ENCODE measurements around the gene HOXB9.

HOXB9 gene

GRCh38 chr17:48579760-48580554, 46.2 kb downstream of the HOXB9 start:
- ATAC-seq, result no peak
- TF ChIP-seq TOX (CRISPR knock-in tag; IDR thresholded peaks at IDR 0.05; ENCODE audit: borderline replicate concordance) (no peak), ISL1 (CRISPR knock-in tag; IDR thresholded peaks at IDR 0.05) (no peak)

- ATAC-seq, result no peak
- no peak for TF ChIP-seq ESRRG (CRISPR knock-in tag; IDR thresholded peaks at IDR 0.05)
- no peak for TF ChIP-seq BACH2 (CRISPR knock-in tag; IDR thresholded peaks at IDR 0.05; ENCODE audit: borderline replicate concordance)
- TF ChIP-seq ISL1 (CRISPR knock-in tag; IDR thresholded peaks at IDR 0.05), result no peak
- no peak for TF ChIP-seq PATZ1 (CRISPR knock-in tag; IDR thresholded peaks at IDR 0.05; ENCODE audit: borderline replicate concordance)
Measured at GRCh38 chr17:48579471-48579759, 46.7 kb downstream of the HOXB9 start.

GRCh38 chr17:48578616-48579470, 47.3 kb downstream of the HOXB9 start:
- no peak for ATAC-seq
- TF ChIP-seq SNAI2 (CRISPR knock-in tag; IDR thresholded peaks at IDR 0.05) (no peak), RARB (CRISPR knock-in tag; IDR thresholded peaks at IDR 0.05) (no peak), BACH2 (CRISPR knock-in tag; IDR thresholded peaks at IDR 0.05; ENCODE audit: borderline replicate concordance) (no peak), ZFP3 (CRISPR knock-in tag; IDR thresholded peaks at IDR 0.05) (no peak), ZNF565 (CRISPR knock-in tag; conservative IDR thresholded peaks at IDR 0.05; ENCODE audit: low read depth) (no peak), ARNTL (CRISPR knock-in tag; IDR thresholded peaks at IDR 0.05; ENCODE audit: borderline replicate concordance, low read depth) (no peak), GLIS3 (CRISPR knock-in tag; IDR thresholded peaks at IDR 0.05) (no peak), TSHZ2 (CRISPR knock-in tag; IDR thresholded peaks at IDR 0.05) (no peak), ZC3H10 (CRISPR knock-in tag; IDR thresholded peaks at IDR 0.05) (no peak)

GRCh38 chr17:48577946-48578615, 48.1 kb downstream of the HOXB9 start, which contains the start of gene HOXB4:
TSS of gene HOXB4 (minus strand) at chr17:48578350. CDS start at chr17:48578319, 31 bp downstream.
- ATAC-seq, result no peak
- TF ChIP-seq ARNTL (CRISPR knock-in tag; IDR thresholded peaks at IDR 0.05; ENCODE audit: borderline replicate concordance, low read depth), result no peak
- no peak for TF ChIP-seq ZNF8 (CRISPR knock-in tag; IDR thresholded peaks at IDR 0.05)
- TF ChIP-seq TCF4 (CRISPR knock-in tag; IDR thresholded peaks at IDR 0.05; ENCODE audit: borderline replicate concordance), result no peak
- no peak for TF ChIP-seq BACH2 (CRISPR knock-in tag; IDR thresholded peaks at IDR 0.05; ENCODE audit: borderline replicate concordance)
- no peak for TF ChIP-seq GLIS3 (CRISPR knock-in tag; IDR thresholded peaks at IDR 0.05)

GRCh38 chr17:48577330-48577945, 48.7 kb downstream of the HOXB9 start:
- no peak for ATAC-seq
- TF ChIP-seq PATZ1 (CRISPR knock-in tag; IDR thresholded peaks at IDR 0.05; ENCODE audit: borderline replicate concordance), result no peak
- no peak for TF ChIP-seq POU6F1 (CRISPR knock-in tag; IDR thresholded peaks at IDR 0.05; ENCODE audit: borderline replicate concordance, low read depth)
- TF ChIP-seq ZFP3 (CRISPR knock-in tag; IDR thresholded peaks at IDR 0.05), result no peak

Data from SK-N-SH treated with all-trans-retinoic acid at 6 μM for 48 hours (cell line).